ENCODE measurements around the gene SCNN1G. TPM values are rescaled to one million over a fixed set of nuclear protein-coding genes. Genes with fewer than 3 reads are reported as not detected.

Gene SCNN1G
- total RNA-seq, 4 donors from 2014 or later, result 3.4 to 6.5 (median 5.6) TPM

GRCh38 chr16:23172583-23172982 lies 10.0 kb upstream of the SCNN1G start:
- TF ChIP-seq CTCF (IDR thresholded peaks at IDR 0.05) (no peak), POLR2A (IDR thresholded peaks at IDR 0.05) (no peak)
- Histone ChIP-seq H3K9me3 (no peaks in the 10 kb centered on the region), H3K4me3 (replicated peaks in 1 of 3) (no peak overlapping the region), H3K27ac (no peak overlapping the region), H3K4me1 (no peaks in the 10 kb centered on the region), H3K36me3 (no peaks in the 10 kb centered on the region), H3K27me3 (no peaks in the 10 kb centered on the region)
- intact Hi-C loops (cut with DNase I), result no loop called here
- no peak for DNase-seq
- 41 to 57% methylated on average over 5 to 7 of the region's 7 CpGs for WGBS, 2 donors

- Histone ChIP-seq H3K36me3 (no peaks in the 10 kb centered on the region), H3K27ac (no peak overlapping the region), H3K9me3 (no peaks in the 10 kb centered on the region), H3K4me3 (replicated peaks in 1 of 3) (no peak overlapping the region), H3K4me1 (no peaks in the 10 kb centered on the region), H3K27me3 (no peaks in the 10 kb centered on the region)
- intact Hi-C loops (cut with DNase I), result no loop called here
- 71 to 81% methylated on average over 3 of the region's 3 CpGs for WGBS, 2 donors
- no peak for DNase-seq
- TF ChIP-seq CTCF (IDR thresholded peaks at IDR 0.05), result no peak
- TF ChIP-seq POLR2A (IDR thresholded peaks at IDR 0.05), result no peak
Observed at GRCh38 chr16:23172994-23173393, 9.6 kb upstream of the SCNN1G start.

- H3K27me3 ChIP-seq, result no peaks in the 10 kb centered on the region
- no peak overlapping the region for H3K4me3 ChIP-seq (replicated peaks in 1 of 3)
- intact Hi-C loops (cut with DNase I), result no loop called here
- no peak for TF ChIP-seq CTCF (IDR thresholded peaks at IDR 0.05)
- no peak for TF ChIP-seq POLR2A (IDR thresholded peaks at IDR 0.05)
- H3K27ac ChIP-seq, result no peak overlapping the region
- 16 to 47% methylated on average over 2 of the region's 2 CpGs for WGBS, 2 donors
- no peak for DNase-seq
- H3K9me3 ChIP-seq, result no peaks in the 10 kb centered on the region
- H3K4me1 ChIP-seq, result no peaks in the 10 kb centered on the region
- no peaks in the 10 kb centered on the region for H3K36me3 ChIP-seq
Observed at GRCh38 chr16:23174622-23175021, 7.9 kb upstream of the SCNN1G start.

GRCh38 chr16:23175651-23176050 lies 6.9 kb upstream of the SCNN1G start:
- TF ChIP-seq CTCF (IDR thresholded peaks at IDR 0.05), result no peak
- TF ChIP-seq POLR2A (IDR thresholded peaks at IDR 0.05), result no peak
- Histone ChIP-seq H3K27ac (no peak overlapping the region), H3K36me3 (no peaks in the 10 kb centered on the region), H3K9me3 (no peaks in the 10 kb centered on the region), H3K4me1 (no peaks in the 10 kb centered on the region), H3K4me3 (replicated peaks in 1 of 3) (no peak overlapping the region), H3K27me3 (no peaks in the 10 kb centered on the region)
- intact Hi-C loops (cut with DNase I), result no loop called here
- DNase-seq, result no peak

GRCh38 chr16:23181506-23181905 lies 1.0 kb upstream of the SCNN1G start:
- no peak for TF ChIP-seq POLR2A (IDR thresholded peaks at IDR 0.05)
- TF ChIP-seq CTCF (IDR thresholded peaks at IDR 0.05), result no peak
- Histone ChIP-seq H3K4me1 (peaks cover 9 to 15% of the 10 kb centered on the region in 2 donors), H3K9me3 (no peaks in the 10 kb centered on the region), H3K36me3 (no peaks in the 10 kb centered on the region), H3K27ac (no peak overlapping the region), H3K4me3 (replicated peaks in 1 of 3) (no peak overlapping the region), H3K27me3 (no peaks in the 10 kb centered on the region)
- intact Hi-C loops (cut with DNase I), result loop anchor here (5.0 kb wide), 1 partner anchor 251 kb away; no protein-coding TSS in a partner anchor
- WGBS, 2 donors, result 89 to 96% methylated on average over 4 of the region's 4 CpGs
- DNase-seq, result no peak
